K562 (cell line): Measurements from ENCODE around the gene ZC3H6. TPM values are rescaled to one million over a fixed set of nuclear protein-coding genes. Genes with fewer than 3 reads are reported as not detected.

Source experiments
- ATF1 ChIP-seq, 2 experiments: fragments of 450-650 bp in 1 of 2; IDR thresholded peaks; 2 replicates each; pipeline ENCODE4 v1.6.1; 2016; ENCODE audit warnings: missing compliant biosample characterization in 1 of 2, missing genetic modification characterization in 1 of 2
- CREM ChIP-seq: IDR thresholded peaks from 2 replicates; pipeline ENCODE4 v1.6.1; 2014; ENCODE audit warnings: antibody characterized with exemption, low read depth
- ERF ChIP-seq: fragments of 450-650 bp; formaldehyde crosslinking; IDR thresholded peaks from 2 replicates; pipeline ENCODE4 v1.4.0; 2020; ENCODE audit warnings: mild to moderate bottlenecking, mixed read lengths
- GABPB2 ChIP-seq: fragments of 250-450 bp; sonication (Bioruptor Pico); conservative IDR thresholded peaks from 2 replicates; pipeline ENCODE4 v1.5.1; 2021; ENCODE audit warnings: mild to moderate bottlenecking
- HIVEP1 ChIP-seq: fragments of 250-450 bp; sonication (Bioruptor Pico); IDR thresholded peaks from 2 replicates; pipeline ENCODE4 v1.4.0; 2020; ENCODE audit warnings: mild to moderate bottlenecking
- MYC ChIP-seq, 2 experiments: fragments of 250-450 bp in 1 of 2; sonication (Bioruptor Pico) in 1 of 2; IDR thresholded peaks; 2 replicates each; pipeline versions ENCODE4 v1.5.1 to v1.6.1; 2012 to 2021; ENCODE audit warnings: low read depth in 2 of 2, borderline replicate concordance in 1 of 2, improper control_type of control experiment in 1 of 2, low read length in 1 of 2, mild to moderate bottlenecking in 1 of 2, moderate library complexity in 1 of 2
- NCOA2 ChIP-seq, 2 experiments: fragments of 450-650 bp; IDR thresholded peaks; 2 replicates each; pipeline ENCODE4 v1.6.1; 2018; ENCODE audit warnings: mild to moderate bottlenecking in 2 of 2, moderate library complexity in 1 of 2; ENCODE audit not compliant: partially characterized antibody in 2 of 2
- NR2C2 ChIP-seq, 2 experiments: fragments of 200-800 bp in 1 of 2; sonication (Bioruptor generic) in 1 of 2; sonication (generic) in 1 of 2; formaldehyde crosslinking in 1 of 2; IDR thresholded peaks; 2 replicates each; pipeline versions ENCODE4 v1.6.1 to v1.8.0; 2016 to 2022; ENCODE audit warnings: mild to moderate bottlenecking in 1 of 2, missing compliant biosample characterization in 1 of 2, missing genetic modification characterization in 1 of 2, missing genetic modification reagents in 1 of 2
- NR4A1 ChIP-seq, 2 experiments: fragments of 250-450 bp in 1 of 2; fragments of 450-650 bp in 1 of 2; sonication (Bioruptor Pico) in 1 of 2; IDR thresholded peaks; 2 replicates each; pipeline versions ENCODE4 v1.4.0 to v1.6.1; 2016 to 2020; ENCODE audit warnings: mild to moderate bottlenecking in 2 of 2, missing compliant biosample characterization in 1 of 2, missing genetic modification characterization in 1 of 2, moderate library complexity in 1 of 2
- RB1 ChIP-seq: fragments of 450-650 bp; IDR thresholded peaks from 2 replicates; pipeline ENCODE4 v1.6.1; 2017; ENCODE audit warnings: low read depth, mild to moderate bottlenecking
- RFX5 ChIP-seq: IDR thresholded peaks from 2 replicates; pipeline ENCODE4 v1.6.1; 2011; ENCODE audit warnings: low read depth, mild to moderate bottlenecking, improper control_type of control experiment, low read length
- STAG1 ChIP-seq: sonication (generic); formaldehyde crosslinking; IDR thresholded peaks from 2 replicates; pipeline ENCODE4 v1.5.0; 2020; ENCODE audit warnings: missing genetic modification reagents, borderline replicate concordance
- TAL1 ChIP-seq: fragments of 450-650 bp; IDR thresholded peaks from 2 replicates; pipeline ENCODE4 v1.6.1; 2016; ENCODE audit warnings: mild to moderate bottlenecking
- TCF3 ChIP-seq: sonication (generic); formaldehyde crosslinking; IDR thresholded peaks from 2 replicates; pipeline ENCODE4 v1.4.0; 2020; ENCODE audit warnings: mild to moderate bottlenecking, missing genetic modification reagents
- TOE1 ChIP-seq, 2 experiments: fragments of 450-650 bp in 1 of 2; sonication (generic) in 1 of 2; formaldehyde crosslinking in 1 of 2; IDR thresholded peaks; 2 replicates each; pipeline versions ENCODE4 v1.7.1 to v1.8.0; 2016 to 2022; ENCODE audit warnings: borderline replicate concordance in 2 of 2, mild to moderate bottlenecking in 2 of 2, antibody characterized with exemption in 1 of 2, inconsistent platforms in 1 of 2, low read depth in 1 of 2, missing genetic modification reagents in 1 of 2, moderate library complexity in 1 of 2
- ZC3H11A ChIP-seq: IDR thresholded peaks from 2 replicates; pipeline ENCODE4 v1.6.1; 2012; ENCODE audit warnings: low read depth, low read length, improper control_type of control experiment
- ZNF143 ChIP-seq: sonication (generic); formaldehyde crosslinking; IDR thresholded peaks from 2 replicates; pipeline ENCODE4 v1.9.0; 2022; ENCODE audit warnings: mild to moderate bottlenecking, missing genetic modification reagents
- ZNF175 ChIP-seq: fragments of 200-800 bp; sonication (Bioruptor generic); IDR thresholded peaks from 2 replicates; pipeline ENCODE4 v1.6.1; 2016; ENCODE audit warnings: low read depth, mild to moderate bottlenecking, missing genetic modification characterization, missing compliant biosample characterization
- ZNF23 ChIP-seq: fragments of 250-450 bp; sonication (Bioruptor Pico); IDR thresholded peaks from 2 replicates; pipeline ENCODE4 v1.4.0; 2020; ENCODE audit warnings: mild to moderate bottlenecking
- ZNF354B ChIP-seq: fragments of 250-450 bp; sonication (Bioruptor Pico); IDR thresholded peaks from 2 replicates; pipeline ENCODE4 v1.4.0; 2020
- ZNF79 ChIP-seq: fragments of 250-450 bp; sonication (Bioruptor Pico); IDR thresholded peaks from 2 replicates; pipeline ENCODE4 v1.4.0; 2020; ENCODE audit warnings: low read depth, mild to moderate bottlenecking, moderate library complexity
- polyA plus RNA-seq, 8 experiments: library from polyadenylated mRNA; depleted of rRNA in 4 of 8; stranded (reverse) in 5 of 8; unstranded in 3 of 8; fragments of >200 nt; fragmentation: Nextera tagmentation in 2 of 8; fragmentation: Illumina TruSeq in 1 of 8; extraction: Ambion mirVana in 2 of 8; extraction: Trizol in 1 of 8; gene quantifications; 2 replicates each; pipeline versions ENCODE4 v1.2.1 to v1.2.3, GENCODE V29; 2011 to 2014; ENCODE audit warnings: inconsistent platforms in 1 of 8, missing spikeins in 1 of 8
- total RNA-seq, 7 experiments: library from RNA; depleted of rRNA in 6 of 7; stranded (reverse); fragments of >200 nt in 6 of 7; fragmentation: Illumina TruSeq in 2 of 7; extraction: Trizol in 2 of 7; gene quantifications; 2 replicates each; pipeline versions ENCODE4 v1.2.1 to v1.2.3, GENCODE V29; 2011 to 2021; ENCODE audit warnings: low replicate concordance in 1 of 7
- TF ChIP-seq, protein P1 (sequence below): fragments of 250-450 bp; sonication (Bioruptor Pico); IDR thresholded peaks from 2 replicates; pipeline ENCODE4 v1.4.0; 2020; ENCODE audit warnings: borderline replicate concordance
- TF ChIP-seq, protein P2 (sequence below): fragments of 250-450 bp; sonication (Bioruptor Pico); IDR thresholded peaks from 2 replicates; pipeline ENCODE4 v1.4.0; 2020; ENCODE audit warnings: mild to moderate bottlenecking
- TF ChIP-seq, protein P3 (sequence below): fragments of 450-650 bp; formaldehyde crosslinking; IDR thresholded peaks from 2 replicates; pipeline ENCODE4 v1.4.0; 2020; ENCODE audit warnings: mild to moderate bottlenecking, moderate library complexity

ZC3H6 gene
- total and polyA plus RNA-seq, 9 of the 15 experiments (the other 6 are each of a cell fraction or from before 2014, with no cell fraction given), result 0.45 to 1.9 (median 1.5) TPM

DNA sequence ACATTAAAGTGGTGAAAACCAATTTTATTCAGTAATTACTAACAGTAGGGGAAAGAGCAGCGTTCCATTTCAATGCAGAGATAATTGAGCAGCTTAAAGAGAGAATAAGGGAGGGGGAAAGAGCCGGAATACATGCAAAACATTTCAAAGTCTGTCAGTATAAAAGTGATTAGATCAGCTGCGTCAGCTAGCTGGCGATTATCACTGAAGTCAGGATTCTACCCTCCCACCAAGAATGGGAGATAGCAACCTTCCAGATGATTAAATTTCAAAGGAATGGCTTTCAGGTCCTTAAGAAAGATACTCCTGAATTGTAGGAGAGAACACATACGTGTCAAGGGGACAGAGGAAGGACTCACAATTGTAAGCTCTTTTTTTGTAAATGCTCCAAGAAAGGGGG lies 2.7 kb upstream of the ZC3H6 start (continued):
- TF ChIP-seq, protein P1, sequence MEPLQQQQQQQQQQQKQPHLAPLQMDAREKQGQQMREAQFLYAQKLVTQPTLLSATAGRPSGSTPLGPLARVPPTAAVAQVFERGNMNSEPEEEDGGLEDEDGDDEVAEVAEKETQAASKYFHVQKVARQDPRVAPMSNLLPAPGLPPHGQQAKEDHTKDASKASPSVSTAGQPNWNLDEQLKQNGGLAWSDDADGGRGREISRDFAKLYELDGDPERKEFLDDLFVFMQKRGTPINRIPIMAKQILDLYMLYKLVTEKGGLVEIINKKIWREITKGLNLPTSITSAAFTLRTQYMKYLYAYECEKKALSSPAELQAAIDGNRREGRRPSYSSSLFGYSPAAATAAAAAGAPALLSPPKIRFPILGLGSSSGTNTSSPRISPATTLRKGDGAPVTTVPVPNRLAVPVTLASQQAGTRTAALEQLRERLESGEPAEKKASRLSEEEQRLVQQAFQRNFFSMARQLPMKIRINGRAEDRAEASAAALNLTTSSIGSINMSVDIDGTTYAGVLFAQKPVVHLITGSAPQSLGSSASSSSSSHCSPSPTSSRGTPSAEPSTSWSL (CRISPR knock-in tag), result no peak
- TF ChIP-seq ERF (CRISPR knock-in tag) (no peak), GABPB2 (CRISPR knock-in tag) (no peak), NR4A1 (CRISPR knock-in tag; IDR thresholded peaks at IDR 0.05) (no peak), NR4A1 (tag; IDR thresholded peaks at IDR 0.05) (no peak), ZC3H11A (no peak), MYC (IDR thresholded peaks at IDR 0.05; ENCODE audit: low read depth, low read length) (no peak), MYC (CRISPR knock-in tag; IDR thresholded peaks at IDR 0.05; ENCODE audit: borderline replicate concordance, low read depth) (no peak), HIVEP1 (CRISPR knock-in tag) (no peak), ZNF175 (CRISPR knock-in tag) (no peak), ZNF354B (CRISPR knock-in tag) (no peak), RB1 (no peak), NR2C2 (CRISPR knock-in tag; IDR thresholded peaks at IDR 0.05) (no peak), NR2C2 (tag; IDR thresholded peaks at IDR 0.05) (no peak), ZNF79 (no peak), ZNF23 (no peak), TAL1 (peak; percentile 55), TOE1 (IDR thresholded peaks at IDR 0.05; ENCODE audit: borderline replicate concordance) (no peak), TOE1 (CRISPR knock-in tag; IDR thresholded peaks at IDR 0.05; ENCODE audit: borderline replicate concordance, low read depth) (no peak), CREM (peak; percentile 76), RFX5 (no peak), TCF3 (CRISPR knock-in tag) (peak; percentile 50), ATF1 (CRISPR knock-in tag; IDR thresholded peaks at IDR 0.05) (no peak), ATF1 (tag; IDR thresholded peaks at IDR 0.05) (peak; percentile 65), STAG1 (no peak), NCOA2 (IDR thresholded peaks at IDR 0.05; ENCODE audit: partially characterized antibody in 2 of 2) (no peak), ZNF143 (CRISPR knock-in tag) (no peak)
- TF ChIP-seq, protein P2, sequence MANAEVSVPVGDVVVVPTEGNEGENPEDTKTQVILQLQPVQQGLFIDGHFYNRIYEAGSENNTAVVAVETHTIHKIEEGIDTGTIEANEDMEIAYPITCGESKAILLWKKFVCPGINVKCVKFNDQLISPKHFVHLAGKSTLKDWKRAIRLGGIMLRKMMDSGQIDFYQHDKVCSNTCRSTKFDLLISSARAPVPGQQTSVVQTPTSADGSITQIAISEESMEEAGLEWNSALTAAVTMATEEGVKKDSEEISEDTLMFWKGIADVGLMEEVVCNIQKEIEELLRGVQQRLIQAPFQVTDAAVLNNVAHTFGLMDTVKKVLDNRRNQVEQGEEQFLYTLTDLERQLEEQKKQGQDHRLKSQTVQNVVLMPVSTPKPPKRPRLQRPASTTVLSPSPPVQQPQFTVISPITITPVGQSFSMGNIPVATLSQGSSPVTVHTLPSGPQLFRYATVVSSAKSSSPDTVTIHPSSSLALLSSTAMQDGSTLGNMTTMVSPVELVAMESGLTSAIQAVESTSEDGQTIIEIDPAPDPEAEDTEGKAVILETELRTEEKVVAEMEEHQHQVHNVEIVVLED (CRISPR knock-in tag), result no peak
- TF ChIP-seq, protein P3, sequence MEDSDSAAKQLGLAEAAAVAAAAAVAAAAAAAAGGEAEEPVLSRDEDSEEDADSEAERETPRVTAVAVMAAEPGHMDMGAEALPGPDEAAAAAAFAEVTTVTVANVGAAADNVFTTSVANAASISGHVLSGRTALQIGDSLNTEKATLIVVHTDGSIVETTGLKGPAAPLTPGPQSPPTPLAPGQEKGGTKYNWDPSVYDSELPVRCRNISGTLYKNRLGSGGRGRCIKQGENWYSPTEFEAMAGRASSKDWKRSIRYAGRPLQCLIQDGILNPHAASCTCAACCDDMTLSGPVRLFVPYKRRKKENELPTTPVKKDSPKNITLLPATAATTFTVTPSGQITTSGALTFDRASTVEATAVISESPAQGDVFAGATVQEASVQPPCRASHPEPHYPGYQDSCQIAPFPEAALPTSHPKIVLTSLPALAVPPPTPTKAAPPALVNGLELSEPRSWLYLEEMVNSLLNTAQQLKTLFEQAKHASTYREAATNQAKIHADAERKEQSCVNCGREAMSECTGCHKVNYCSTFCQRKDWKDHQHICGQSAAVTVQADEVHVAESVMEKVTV, result no peak
